Hepatic stellate cell (primary cell): ENCODE measurements around the gene BBX.
A peak's percentile ranks its signal among the peaks of the same experiment; 100 is the strongest.

Experiments used
- DNase-seq: peaks from one replicate; pipeline ENCODE4 v3.0.0; 2011; ENCODE audit warnings: low spot score

BBX gene

DNA sequence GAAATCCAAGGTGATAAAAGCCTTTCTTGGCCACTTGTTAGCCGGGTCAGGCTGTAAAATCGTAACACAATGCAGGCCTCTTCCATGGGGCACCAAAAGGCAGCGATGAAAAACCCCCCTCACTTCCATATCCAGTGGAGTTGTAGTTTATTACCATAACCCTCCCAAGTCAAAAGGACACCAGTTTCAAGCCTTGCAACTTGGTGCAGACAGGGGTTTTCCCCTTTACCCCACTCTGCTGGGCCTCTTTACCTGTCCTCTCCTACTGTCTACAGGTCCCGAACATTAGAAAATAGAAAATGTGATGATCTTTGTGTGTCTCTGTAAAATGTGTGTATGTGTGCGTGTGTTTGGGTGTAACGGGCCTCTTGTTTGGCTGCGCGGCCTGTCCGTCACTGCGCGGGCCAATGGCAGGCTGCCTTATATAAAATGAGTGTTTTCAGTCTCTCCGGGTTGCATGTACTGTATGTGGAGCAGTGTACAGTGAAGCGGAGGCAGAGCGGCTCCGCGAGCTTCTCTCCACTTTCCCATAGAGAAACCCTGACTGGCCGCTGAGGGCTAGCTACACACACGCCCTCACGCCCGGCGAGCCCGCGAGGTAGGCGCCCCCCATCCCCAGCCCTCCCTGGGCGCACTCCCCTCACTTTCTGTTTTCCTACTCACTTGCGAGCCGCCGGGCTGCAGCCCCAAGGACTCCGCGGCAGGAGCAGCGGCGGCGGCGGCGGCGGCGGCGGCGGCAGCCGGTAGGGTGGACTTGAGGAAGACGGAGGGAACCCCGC lies at the start of gene BBX:
Gene BBX, plus strand, starts transcription at position 453 of the 779 bp plus-strand sequence. CDS start 187,499 bp downstream, outside the sequence.
- peak; percentile 84 for DNase-seq

GRCh38 chr3:107476462-107476861 lies 46.3 kb upstream of the BBX start:
- DNase-seq = no peak

DNA sequence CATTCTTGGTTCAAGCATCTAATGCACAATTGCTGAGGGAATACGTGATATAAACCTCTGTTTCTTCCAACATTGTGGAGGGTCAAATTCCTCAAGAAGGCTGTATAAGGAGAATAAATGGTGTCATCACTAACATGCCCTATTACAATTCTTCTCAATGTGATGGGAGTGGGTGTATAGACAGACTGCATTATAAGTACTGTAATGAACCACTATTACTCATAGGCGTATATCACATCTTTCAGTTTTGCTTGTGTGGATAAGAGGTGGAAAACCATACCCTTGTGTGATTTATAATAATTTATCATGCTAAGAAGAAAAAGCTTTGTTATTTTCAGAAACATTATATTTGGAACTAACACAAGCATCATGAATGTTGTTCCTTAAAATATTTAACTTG lies 35.3 kb upstream of the BBX start:
- DNase-seq = no peak

- DNase-seq = no peak
Measured at GRCh38 chr3:107488942-107489341, 33.8 kb upstream of the BBX start.

- no peak for DNase-seq
Measured at GRCh38 chr3:107493134-107493533, 29.6 kb upstream of the BBX start.

- DNase-seq = no peak
Measured at GRCh38 chr3:107496855-107497254, 25.9 kb upstream of the BBX start.

DNA sequence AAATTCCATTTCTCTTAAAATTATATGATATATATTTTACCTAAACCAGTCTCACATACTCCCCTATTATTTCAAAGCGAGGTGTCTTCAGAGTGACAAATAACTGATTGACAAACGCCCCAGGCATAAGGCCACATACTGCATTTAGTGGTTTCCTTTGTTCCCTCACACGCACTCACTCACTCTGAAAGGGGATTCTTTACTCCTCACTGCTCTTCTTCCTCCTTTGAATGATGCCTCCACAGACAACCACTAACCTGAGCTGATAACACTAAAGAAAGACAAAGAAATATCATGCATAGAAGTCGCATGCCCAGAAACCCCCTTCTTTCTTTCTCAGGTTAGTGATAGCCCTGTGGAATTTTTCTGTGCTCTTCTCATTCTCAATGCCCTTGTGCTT lies 24.1 kb upstream of the BBX start:
- no peak for DNase-seq

DNA sequence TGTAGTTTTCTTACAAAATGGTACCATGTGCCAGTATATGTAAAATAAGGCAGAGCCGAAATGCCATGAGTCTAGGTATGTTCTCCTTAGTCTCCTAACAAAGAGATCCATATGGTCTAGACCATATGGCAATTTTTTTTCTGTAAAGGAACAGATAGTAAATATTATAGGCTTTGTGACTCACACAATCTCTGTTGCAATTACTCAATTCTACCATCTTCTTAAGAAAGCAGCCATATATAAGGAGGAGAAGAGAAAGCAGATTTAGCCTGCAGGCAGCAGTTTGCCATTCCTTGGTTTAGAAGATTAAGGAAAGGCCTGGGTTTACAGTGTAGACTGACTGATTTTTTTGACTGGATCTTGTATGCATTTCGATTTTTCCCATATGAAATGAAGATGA lies 16.3 kb upstream of the BBX start:
- no peak for DNase-seq

- DNase-seq = no peak
Measured at GRCh38 chr3:107508331-107508730, 14.4 kb upstream of the BBX start.

DNA sequence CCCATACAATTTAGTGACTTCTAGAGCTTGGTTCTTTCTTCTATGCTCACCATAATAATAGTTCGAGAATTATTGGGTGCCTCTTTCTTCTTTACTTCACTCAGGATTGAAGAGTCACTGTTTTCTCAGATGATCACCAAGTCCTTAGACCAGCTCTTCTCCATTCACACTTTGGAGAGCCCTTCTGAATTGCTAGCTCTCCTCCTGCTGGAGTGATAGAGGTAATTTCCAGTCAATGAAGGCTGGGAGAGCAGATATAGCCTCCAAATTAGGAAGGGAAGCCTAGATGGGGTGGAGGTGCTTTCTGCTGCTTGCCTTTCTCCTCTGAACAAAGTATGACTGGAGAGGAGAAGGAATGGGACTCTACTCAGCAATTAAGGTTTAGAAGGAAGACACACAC lies 10.7 kb upstream of the BBX start:
- DNase-seq = peak; percentile 4

DNA sequence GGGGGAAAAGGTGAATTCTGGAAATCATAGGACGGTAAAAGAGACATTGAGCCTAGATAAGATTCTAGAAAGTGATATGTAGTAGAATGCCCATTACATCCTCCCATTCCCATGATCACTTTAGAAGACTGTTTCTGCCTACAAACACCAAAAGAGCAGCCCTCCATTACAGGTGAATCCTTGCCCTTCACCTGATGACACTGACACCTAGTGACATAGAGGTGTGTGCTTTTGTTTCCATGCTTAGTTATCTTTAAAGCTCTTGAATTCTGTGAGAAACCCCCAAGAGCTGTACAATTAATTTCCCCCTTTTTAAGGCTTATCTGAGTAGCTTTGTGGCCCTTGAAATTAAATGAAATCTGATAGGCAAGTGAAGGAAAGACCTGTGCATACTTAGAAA lies 8.3 kb upstream of the BBX start:
- DNase-seq = no peak

DNA sequence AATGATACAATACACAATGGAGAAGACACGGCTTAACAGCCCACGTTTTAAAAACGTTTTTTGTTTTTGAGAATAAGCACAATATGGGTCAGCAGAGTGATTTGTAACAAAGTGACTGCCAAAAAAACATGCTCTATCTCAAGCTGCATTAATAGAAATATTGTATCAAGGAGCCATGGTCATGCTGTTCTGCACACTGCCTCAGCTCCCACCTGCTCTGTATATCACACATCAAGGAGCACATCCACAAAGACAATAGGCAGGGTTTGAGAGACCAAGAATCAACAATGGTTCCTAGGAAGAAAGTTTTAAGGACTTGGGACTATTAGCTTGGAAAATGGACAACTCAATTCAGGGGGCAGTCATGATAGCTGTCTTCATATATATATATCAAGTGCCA lies 6.3 kb upstream of the BBX start:
- DNase-seq = no peak

DNA sequence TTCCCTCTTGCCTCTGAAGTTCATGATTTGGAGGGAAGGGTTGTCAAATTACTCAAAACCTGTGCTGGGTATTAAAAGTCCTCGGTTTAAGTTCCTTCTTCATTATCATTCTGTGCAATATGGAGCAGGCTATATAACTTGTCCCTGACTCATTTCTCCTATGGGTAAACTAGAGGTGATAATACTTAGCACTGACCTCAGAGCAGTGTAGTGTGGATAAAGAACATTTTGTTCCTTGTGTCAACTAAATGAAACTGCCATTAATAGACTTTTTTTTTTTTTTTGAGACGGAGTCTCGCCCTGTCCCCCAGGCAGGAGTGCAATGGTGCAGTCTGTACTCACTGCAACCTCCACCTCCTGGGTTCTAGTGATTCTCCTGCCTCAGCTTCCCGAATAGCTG lies 2.2 kb upstream of the BBX start:
- no peak for DNase-seq

DNA sequence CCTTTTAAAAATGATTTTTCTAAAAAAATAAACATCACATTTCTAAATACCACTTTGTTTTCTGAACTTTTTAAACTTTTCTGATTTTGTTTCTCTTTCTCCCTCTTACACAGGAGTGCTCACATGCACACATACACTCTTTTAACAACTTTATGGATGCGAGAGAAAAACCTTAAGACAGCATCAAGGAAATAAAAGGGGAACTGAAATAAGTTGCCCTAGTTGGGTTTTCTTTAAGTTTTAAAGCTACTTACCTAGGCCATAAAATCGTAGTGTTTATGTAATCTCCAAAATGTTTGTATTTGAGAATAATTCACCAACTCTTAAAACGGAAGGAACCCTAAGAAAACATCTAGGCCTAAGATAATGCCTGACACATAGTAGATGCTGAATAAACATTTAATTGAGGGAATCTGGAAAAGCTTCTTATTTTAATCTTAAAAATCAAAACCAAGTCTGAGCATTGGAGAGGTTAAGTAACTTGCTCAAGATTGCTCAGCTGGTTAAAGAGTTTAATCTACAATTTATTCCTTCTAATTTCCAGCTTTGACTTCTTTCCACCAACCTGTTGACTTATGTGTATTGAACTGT lies 1.2 kb upstream of the BBX start:
- DNase-seq = no peak

GRCh38 chr3:107523289-107523538 lies 452 bp downstream of the BBX start:
- no peak for DNase-seq

- peak; percentile 34 for DNase-seq
Measured at GRCh38 chr3:107523539-107524325, 970 bp downstream of the BBX start.

- no peak for DNase-seq
Measured at GRCh38 chr3:107524326-107524840, 1.6 kb downstream of the BBX start.

GRCh38 chr3:107524841-107525643 lies 2.3 kb downstream of the BBX start:
- DNase-seq = peak; percentile 45

DNA sequence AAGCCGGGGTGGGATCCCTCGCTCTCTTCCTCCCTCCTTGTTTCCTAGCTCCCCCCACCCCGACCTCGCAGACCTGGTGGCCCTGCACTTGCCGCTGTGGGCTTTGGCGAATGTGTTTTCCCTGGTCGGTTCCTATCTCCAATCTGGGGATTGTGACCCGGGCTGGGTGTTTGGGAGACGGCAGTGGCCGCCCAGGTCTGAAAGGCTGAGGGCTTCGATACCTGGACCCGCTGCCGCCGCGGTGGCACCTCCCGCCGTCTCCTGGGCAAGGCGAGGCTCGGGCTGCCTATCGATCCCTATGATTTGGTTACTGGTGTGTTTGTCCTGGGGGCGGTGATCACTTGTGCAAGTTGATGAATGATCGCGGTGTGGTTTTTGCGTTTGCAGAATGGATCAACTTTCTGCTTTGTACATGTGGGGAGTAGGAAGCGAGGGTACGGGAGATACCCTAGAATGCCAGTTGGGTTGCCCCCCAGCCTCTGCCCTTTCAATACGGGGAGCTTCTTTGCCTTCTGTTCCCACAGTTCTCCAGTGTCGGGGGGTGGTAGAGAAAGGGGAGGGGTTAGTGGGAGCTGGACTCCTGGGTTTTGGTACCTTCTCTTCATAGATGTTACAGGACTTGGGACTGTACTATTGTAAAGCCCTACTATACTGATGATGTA lies 3.0 kb downstream of the BBX start:
- DNase-seq = peak; percentile 9

DNA sequence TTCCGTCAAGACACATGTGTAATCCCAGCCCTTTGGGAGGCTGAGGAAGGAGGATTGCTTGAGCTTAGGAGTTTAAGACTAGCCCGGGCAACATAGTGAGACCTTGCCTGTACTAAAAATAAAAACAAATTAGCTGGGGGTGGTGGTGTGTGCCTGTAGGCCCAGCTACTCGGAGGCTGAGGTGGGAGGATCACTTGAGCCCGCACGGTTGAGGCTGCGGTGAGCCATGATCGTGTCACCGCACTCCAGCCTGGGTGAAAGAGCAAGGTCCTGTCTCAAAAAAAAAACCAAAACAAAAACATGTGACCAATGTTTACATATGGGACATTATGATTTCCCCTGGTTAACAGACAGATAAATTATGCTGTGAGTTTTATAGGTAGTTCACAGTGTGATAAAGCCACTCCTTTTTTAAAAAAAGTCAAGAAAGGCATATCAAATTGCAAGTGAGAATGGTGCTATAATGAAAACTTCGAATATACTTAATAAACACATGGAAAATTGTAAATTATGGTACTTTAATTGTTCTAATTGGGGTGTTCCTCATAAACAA lies 9.2 kb downstream of the BBX start:
- DNase-seq = no peak

GRCh38 chr3:107540857-107541256 lies 18.1 kb downstream of the BBX start:
- no peak for DNase-seq
